Activated CD4-positive, alpha-beta T cell treated with anti-CD3 and anti-CD28 coated beads for 48 hours (primary cell): ENCODE results near the gene AUTS2.

Experiments used
- DNase-seq: peaks from one replicate; pipeline ENCODE4 v3.0.0-alpha.2; 2020

AUTS2 gene

DNA sequence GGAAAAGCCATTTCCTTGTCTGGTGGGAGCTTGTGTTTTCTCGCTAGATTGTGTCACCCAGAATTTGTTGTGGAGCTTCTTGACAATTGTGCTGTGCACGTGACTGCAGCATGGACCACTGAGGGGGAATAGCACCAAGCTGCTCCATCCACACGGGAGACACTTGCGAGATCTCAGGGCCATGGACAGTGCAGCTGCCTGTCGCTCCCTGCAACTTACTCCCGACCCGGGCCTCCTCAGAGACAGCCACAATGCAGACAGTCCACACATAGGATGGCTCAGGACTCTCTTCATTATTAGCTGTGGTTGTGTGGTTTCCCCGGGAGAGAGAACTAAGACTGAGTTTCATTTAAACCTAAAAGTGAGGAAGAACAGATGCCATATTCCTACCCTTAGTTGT, 860.5 kb downstream of the AUTS2 start:
- DNase-seq = no peak

DNA sequence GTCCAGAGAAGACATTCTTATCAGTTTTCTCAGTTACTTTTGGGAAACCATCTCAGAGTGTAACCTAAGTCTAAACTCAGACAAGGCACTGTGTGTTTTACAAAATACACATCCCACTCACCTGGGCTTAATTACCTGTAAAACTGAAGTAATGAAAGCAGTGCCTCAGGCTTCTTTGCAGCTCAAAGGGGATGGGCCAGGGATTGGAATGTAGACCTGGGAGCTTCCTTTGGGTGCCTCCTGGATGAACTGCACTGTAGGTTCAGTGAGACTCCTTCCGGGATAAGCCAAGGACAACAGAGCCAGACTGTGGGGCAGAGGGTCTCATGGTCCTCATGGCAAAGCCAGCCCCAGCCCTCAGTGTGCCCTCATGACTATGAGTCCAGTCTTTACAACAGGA, 861.3 kb downstream of the AUTS2 start:
- no peak for DNase-seq

DNA sequence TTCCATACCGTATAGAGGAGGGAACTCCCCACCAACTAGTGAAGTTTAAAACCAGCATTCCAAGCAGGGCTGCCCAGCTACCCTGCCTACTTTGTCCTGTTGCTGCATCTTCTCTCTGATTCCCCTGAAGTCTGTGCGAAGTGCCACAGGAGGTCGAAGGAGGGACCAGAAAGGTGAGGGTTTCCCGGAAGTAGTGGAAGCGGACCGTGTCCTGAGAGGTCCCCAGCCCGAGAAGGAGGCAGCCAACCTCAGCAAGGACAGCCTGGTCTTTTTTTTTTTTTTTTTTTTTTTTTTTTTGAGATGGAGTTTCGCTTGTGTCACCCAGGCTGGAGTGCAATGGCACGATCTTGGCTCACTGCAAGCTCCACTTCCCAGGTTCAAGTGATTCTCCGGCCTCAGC, 861.8 kb downstream of the AUTS2 start:
- DNase-seq = no peak

DNA sequence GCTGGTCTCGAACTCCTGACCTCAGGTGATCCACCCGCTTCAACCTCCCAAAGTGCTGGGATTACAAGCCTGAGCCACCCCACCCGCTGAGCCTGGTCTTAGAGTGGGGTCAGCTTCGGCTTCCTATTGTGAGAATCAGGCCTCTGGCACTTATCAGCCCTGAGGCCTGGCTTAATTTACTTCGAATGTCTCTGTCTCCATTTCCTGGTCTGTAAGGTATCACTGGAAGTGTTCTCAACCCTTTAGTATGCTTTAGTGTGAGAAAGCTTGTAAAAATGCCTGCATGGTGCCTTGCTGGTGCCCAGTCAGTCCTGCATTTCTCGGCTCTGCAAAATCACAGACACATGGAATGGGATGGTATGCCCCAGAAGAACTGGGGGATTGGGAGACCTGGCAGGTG, 862.3 kb downstream of the AUTS2 start:
- DNase-seq = no peak

DNA sequence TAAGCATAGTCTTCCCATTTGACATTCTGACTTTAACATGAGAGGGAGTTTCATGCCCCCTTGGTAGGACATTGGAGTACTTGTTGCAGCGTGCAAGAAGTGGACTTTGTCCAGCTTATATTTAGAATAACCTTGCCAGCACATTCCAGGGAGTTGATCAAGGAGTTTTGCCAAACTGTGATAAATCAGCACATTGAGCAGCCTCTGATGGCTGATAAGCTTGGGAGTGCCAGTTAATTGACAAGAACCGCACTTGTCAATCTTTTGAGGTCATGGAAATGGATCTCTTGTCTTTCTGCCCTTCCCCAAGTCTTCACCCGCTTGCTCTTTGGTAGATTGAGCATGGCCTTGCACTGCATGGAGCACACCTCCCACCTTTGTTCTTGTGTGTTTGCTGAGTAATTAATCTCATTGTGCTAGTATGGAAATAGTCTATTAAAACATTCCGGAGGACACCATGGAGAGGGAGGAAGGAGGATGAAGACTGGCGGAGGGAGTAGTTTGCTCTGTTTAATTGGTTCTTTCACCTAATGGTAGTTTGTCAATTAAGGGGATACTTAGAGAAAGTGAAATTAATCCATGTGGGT, 865.2 kb downstream of the AUTS2 start:
- no peak for DNase-seq

DNA sequence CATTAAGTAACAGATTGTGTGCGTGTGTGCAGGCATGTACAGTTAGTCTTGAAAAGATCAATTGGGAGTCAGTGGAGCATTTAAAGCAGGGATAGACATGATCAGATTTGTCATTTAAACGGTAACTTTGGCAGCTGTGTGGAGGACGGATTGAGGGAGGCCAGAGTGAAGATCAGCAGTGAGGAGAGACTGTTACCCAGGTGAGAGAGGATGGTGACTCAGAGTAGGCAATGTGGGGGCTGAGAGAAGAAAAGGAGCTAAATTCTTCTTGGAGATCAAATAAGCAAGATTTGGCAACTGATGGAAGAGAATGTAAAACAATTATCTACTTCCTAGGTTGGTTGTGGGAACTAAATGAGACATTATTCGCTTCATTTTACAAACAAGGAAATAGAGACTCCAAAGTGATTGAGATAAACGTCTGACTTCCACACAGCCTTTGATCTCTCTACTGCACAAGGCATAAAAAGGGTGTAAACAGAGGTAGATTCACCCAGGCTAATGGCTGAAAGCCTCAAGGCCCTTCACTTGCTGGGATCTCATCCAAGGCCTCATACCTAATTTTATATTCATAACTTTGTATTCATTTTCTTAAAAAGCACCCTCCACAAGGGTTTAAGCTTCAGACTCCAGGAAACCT, 868.6 kb downstream of the AUTS2 start:
- no peak for DNase-seq

DNA sequence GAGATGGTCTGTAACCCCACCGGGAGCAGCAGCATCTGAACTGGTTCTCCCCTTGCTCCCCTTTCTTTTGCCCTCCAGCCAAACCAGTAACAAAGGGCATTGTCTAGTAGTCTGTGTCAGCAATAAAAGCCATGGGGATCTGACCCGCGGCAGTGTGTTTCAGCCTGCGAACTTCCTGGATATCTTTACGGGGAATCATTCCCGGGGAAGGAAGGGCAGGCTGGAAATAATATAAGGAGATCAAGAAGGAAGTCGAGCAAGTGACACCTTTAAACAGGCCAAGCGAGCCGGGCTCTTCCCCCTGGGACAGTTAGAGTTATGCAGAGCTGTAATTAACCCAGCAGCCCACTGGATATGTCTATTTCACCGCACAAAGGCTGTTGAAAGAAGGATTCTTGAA, 872.5 kb downstream of the AUTS2 start:
- no peak for DNase-seq

DNA sequence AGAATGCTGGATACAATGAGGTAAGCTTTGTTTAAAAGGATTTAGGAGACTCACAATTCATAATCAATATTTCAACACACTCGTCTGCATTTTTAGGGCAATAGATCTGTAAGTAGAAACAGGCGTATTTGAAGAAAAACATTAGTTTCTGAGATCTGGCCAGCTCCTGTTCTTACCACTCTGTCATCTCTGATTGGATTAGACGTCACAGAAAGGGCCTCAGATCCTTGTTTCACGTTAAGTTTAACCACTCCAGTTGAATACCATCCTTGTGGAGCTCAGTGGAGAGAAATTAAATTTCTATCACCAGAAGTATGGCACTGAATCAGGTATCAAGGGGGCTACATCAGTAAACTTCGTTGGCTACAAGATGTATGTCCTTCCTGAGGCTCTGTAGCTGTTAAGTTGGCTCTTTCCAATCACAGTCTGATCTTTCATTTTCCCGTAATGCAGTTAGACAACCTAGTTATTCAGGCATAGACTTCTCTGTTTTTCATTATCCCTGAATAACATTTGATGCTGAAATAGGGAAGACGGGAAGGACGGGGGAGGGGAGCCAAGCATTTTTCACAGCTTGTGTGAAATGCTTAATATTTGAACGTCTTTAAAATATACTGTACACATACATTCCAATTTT, 874.4 kb downstream of the AUTS2 start:
- no peak for DNase-seq

DNA sequence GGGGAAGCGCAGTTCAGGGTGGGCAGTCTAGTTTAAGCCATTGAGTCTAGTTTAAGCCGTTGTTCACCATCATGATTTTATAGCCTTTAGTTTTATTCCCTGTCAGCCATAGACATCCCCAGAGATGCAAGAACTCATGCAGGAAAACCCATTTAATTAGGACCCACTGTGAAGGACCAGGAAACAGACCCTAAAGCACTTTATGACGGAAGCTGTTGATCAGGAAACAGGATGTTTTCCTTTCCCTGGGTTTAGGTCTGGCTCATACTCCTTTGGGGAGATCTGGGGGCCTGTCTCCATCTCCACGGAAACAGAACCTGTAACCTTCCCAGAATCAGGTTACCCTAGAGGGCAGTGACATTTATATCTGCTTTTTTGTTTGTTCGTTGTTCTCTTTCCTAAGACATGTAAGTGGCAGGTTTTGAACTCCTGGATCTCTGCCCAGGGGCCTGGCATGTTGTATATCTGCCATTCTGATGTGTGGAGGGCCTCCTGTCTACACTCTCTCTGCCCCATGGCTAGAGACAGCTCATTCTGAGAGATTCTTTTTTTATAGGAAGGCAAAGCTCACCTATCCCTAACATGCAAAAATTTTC, 876.5 kb downstream of the AUTS2 start:
- no peak for DNase-seq

DNA sequence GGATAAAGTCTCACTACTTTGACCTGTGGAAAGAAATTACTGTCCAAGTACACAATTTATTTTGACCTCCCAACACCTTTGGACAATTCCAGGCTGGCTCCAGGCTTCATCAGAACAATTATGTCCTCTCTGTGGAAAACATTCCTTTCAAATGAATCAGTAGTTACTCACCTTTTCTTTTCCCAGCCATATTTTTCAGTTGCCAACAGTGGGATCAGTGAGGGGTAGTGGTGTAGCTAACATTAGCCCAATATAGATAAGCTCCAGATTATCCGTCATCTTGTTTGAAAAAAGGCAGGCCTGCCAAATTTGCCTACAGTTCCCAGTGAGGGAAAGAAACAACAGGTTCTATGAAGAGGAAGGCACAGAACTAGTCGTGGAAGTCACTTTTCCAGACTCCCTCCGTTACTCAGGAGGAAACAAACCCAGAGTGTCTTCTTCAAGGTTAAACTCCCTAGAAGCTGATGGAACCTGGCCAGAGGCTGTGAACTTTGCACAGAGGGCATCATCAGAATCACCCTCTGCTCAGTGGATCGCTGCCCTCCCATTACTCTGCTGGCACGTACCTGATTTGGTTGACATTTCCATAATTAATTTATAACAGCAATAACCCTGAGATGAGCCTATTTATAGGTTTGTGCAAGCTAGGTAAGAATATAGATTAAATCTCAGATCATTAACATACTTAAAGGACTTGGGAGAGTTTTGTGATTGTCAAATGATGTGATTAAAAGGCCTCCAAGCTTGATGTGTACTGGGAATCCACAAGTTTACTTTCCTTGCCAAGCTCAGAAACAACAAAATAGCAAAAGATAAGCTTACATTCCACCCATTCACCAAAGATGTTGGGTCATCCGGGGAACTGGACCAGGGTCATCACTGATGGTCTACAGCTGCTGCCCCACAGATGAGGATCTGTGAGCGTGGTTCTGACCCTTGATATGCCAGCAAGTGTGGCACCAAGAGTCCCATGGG, 879.0 kb downstream of the AUTS2 start:
- no peak for DNase-seq

DNA sequence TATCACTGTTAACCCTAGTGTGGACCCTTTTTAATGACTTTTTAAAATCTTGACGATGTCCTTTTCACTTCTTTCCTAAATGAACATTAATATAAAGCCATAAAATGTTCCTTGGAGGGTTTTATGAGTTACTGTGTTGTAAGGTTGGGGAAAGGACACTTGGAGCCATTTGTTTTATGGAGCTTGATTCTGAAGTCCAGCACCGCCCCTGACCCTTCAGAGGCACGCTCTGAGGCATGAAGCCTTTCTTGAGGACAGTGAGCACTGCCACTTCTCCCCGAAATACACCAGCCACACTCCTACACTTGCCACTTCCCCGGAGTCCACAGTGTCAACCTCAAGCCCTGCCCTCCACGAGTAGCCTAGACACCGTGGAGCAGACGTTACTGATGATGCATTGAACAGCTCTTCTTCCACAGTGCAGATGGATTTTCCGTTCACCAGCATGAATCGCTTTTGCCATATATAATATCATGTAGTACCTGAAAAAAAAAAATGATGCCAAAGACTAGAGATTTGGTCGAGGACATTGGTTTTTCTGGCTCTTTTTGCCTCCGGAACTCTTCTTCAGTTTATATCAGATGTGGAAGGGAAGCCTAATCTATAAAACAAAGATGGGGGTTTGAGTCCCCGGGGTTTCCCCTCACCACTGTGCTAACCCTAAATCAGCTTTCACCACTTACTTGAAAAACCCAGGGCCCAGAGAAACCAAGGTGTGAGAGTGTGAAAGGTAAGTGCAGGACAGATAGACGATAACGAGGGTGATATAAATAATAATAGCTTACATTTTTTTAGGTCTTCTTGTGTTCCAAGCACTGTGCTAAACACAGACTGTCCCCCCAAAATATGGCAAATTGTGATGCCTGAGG, 881.1 kb downstream of the AUTS2 start:
- DNase-seq = no peak

DNA sequence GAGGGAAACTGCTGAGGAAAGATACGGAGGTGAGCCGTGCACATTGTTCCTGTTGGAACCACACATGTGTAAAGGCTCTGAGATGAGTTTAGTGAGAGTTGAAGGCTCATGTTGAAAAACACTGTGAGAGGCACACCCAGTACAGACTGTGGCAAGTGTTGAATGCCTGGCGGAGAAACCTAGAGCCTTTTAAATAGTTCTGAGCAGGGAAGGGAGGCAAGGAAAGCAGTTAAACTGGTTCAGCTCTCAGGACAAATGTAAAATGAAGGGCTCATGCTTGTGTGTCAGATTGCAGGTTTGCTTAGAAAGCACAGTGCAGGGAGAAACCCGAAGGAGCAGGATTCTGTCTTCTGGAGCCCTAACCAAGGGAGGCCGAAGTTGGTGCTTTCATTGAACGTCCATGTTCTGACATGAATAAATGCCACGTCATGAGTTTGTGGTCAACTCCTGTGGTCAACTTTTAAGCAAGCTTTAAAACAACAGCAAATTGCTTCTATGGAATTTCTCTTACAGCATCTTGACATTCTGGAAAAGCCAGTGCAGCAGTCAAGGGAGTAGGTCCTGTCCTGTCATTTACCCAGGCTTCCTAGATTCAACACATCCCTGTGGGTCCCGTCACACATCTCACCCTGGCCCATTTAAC, 882.8 kb downstream of the AUTS2 start:
- no peak for DNase-seq

DNA sequence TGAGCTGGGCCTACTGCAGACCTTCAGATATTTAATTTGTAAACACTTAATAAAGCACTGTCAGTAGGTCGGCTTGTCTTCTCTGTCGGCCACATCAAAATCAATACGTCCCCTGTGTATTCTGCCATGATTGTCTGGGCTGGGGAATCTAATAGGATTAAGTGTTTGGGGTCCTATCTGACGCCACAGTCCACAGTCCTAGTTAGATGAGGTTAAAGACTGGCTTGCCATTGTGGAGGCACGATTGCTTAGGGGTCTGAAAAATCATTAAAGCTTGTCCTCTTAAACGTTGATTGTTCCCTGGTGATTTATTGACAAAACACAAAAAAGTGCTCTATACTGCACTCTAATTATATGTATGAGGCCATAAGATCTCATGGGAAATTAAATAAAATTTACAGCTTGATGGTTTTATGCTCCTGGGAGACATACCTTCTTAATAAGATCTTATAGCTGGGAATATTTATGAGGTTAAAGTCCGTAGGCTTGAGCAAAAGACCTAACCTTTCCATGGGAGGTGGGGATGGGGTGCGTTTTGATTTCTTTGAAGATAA, 883.4 kb downstream of the AUTS2 start:
- DNase-seq = no peak

DNA sequence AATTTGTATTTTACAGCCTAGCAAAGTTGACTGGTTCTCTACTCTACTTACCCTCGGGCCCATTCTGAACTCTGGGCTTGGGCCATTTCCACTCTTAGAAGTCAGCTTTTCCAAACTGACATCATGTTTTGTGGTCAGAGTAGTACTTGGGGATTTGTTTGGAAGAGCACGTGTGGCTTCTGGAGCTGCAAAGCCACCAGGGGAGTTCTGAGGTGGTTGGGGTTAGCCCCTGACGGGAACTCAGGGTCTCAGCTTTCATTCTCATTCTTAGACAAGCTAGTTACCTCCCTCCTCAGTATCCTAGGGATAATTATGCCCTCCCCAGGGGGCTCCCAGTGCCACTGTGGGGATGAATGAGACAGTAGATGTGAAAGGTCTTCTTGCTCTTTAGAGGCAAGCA, 886.0 kb downstream of the AUTS2 start:
- no peak for DNase-seq

DNA sequence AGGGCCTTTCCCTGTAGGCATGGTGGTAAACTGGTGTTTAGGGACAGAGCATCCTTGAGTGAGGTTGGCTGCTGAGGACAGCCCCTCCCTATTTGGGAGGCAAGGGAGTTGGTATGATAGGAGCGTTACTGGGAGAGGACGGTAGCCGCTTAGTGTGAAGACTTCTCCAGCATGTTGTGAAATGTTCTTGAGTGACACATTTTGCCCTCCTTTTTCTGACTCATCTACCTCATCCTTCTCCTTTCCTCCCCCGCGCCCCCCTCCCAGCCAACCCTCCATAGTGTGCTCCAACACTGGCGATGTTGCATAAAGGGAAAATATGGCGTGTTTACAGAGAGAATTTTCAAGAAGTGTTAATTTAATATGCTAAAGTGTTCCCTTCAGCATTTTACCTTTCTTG, 888.7 kb downstream of the AUTS2 start:
- no peak for DNase-seq

DNA sequence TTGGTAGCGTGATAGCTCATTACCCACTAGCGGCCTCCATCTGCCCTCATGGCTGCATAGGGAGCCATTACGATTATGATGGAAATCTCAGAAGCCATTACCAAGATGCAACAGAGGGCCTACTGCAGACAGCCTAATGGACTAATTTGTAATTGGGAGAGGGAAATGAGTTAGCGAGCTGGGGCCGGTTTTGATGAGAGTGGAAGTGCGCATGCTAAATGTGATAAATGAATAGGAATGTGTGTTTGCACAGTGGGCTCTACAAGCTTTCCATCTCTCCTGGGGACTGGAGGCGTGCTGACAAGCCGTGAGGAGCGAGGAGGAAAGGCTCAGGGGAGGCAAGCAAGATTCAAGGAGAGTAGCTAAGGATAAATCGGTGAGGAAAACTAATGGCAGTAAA, 889.2 kb downstream of the AUTS2 start:
- DNase-seq = no peak

DNA sequence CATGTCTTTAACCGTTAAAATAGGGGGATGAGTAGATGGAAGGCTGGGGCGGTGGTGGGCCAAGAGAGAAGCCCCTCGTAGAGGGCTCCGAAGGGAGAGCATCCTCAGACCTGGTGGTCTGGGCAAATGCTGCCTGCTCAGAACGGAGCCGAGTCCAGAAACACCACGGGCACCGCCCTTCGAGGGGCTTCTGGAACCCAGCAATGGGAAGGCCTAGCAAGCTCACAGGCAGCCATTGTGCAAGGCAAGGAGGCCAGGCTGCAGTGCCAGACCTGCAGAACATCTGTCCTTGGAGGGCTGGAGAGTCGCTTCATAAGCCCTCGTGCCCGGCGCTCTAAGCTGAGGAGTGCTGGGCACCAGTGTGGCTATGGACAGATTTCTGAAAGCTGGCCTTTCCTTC, 889.6 kb downstream of the AUTS2 start:
- no peak for DNase-seq

DNA sequence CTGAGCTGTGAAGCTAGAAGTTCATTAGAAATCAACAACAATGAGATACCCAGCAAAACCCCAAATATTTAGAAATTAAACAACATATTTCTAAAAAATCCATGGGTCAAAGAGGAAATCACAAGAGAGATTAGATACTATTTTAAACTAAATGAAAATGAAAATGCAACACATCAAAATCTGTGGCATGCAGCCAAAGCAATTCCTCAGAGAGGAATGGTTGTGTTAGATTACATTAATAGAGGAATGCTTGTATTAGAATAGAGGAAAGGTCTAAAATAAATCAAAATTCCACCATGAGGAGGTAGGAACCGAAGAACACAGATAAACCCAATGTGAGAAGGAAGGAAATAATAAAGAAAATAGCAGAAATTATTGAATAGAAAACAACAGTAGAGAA, 891.5 kb downstream of the AUTS2 start:
- DNase-seq = no peak

DNA sequence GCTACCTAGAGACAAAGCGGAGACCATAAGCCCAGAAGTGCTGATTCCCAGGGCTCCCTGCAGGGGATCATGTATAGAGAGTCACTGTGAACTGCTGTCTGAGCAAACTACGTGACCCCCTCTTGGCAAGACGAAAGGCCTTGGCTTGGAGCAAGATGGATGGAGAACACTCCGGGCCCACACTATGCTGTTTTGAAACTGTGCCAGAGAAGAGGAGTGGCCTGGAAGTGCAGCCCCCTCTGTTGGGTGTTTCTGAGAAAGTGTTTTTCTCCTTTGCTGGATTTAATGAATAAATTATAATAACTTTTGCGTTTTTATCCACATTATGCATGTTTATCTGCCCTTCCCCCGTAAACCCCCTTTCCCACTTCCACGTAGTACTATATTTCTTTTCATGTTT, 894.4 kb downstream of the AUTS2 start:
- DNase-seq = no peak

DNA sequence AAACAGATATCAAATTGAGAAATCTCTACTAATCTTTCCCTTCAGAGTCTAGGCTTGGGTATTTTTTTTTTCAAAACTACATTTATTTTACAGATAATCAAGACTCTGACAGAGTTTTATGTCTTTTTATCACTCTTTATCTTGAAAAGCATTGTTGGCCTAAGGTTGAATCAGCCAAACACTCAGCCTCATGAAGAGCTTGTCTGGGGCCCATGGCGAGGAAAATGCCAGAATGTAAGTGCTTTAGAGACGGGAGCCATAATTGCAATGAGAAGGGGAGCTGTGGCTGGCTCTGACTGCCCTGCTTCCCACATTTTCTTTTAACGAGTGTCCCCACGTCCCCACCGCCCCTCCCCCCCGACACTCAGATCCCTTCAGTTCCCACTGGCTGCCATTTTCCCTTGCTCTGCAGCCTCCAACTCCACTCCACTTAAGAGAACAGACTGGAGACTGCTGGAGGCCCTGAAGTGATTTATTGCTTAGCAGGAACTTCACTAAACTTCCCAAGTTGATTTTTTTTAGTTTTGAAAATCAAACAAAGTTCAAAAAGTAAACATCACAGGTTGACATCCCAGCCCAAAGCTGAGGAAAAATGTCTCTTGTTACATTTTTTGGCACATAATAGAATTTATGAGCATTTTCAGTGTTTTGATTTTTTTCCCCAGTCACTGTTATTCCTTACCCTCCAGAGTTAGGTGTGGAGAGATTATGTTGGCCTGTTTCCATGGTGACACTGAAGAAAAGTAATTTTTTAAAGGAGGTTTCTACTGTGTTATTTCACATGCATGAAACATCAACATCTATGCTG, 896.2 kb downstream of the AUTS2 start:
- no peak for DNase-seq

DNA sequence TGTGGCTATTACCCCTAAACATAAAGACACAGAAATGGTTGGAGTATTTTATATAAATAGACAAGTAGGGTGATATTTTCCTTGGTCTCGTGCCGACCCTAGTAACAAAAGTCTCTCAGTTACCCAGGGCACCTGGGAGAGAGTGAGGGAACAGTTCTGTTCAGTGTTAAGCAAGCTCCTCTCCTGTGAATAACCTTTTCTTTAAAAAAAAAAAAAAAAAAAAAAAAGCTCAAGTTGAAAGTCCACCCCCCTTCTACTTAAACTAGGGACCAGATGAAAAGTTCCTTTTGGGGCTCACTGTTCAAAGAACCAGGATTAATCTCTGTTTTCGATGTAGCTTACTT, 896.7 kb downstream of the AUTS2 start:
- no peak for DNase-seq
